Raji (cell line): ENCODE measurements around the gene TANGO2.

Source experiments
- POLR2A ChIP-seq: IDR thresholded peaks from 2 replicates; pipeline ENCODE4 v1.6.1; 2011; ENCODE audit warnings: low read depth, low read length, control low read depth; ENCODE audit not compliant: insufficient read depth

Gene TANGO2

GRCh38 chr22:20108757-20109230, 87.9 kb downstream of the TANGO2 start:
- TF ChIP-seq POLR2A, result no peak

GRCh38 chr22:20109411-20110358, 88.8 kb downstream of the TANGO2 start:
- 0 out of 2 replicates have a peak, but pooled peaks have one; percentile 25 for TF ChIP-seq POLR2A

GRCh38 chr22:20110359-20110985, 89.6 kb downstream of the TANGO2 start:
- no peak for TF ChIP-seq POLR2A

- no peak for TF ChIP-seq POLR2A
These were observed 90.3 kb downstream of the TANGO2 start for GRCh38 chr22:20111045-20111688.

- TF ChIP-seq POLR2A, result no peak
These were observed 91.0 kb downstream of the TANGO2 start for GRCh38 chr22:20111689-20112622.

- TF ChIP-seq POLR2A, result no peak
These were observed 92.0 kb downstream of the TANGO2 start for GRCh38 chr22:20112623-20113511.

GRCh38 chr22:20113551-20114310, 92.8 kb downstream of the TANGO2 start:
- TF ChIP-seq POLR2A, result no peak

GRCh38 chr22:20114506-20115475, 93.9 kb downstream of the TANGO2 start:
- no peak for TF ChIP-seq POLR2A

- no peak for TF ChIP-seq POLR2A
These were observed 94.9 kb downstream of the TANGO2 start, which contains the start of gene RANBP1 for GRCh38 chr22:20115691-20116375. Gene RANBP1 (plus strand): TSS chr22:20116104. CDS start chr22:20116185, 81 bp downstream.

- no peak for TF ChIP-seq POLR2A
These were observed 95.6 kb downstream of the TANGO2 start for GRCh38 chr22:20116376-20116950.
